GM23338 (cell line): Measurements from ENCODE around the gene TSPAN6. TPM values are rescaled to one million over a fixed set of nuclear protein-coding genes. Genes with fewer than 3 reads are reported as not detected.

Experiments used
- ATAC-seq: fragments of 200-7000 bp; cut with Tn5 transposase; 3 replicates; pipeline ENCODE4 v1.9.1; 2020
- DNase-seq: peaks from one replicate; pipeline ENCODE4 v3.0.0-alpha.2; 2015; ENCODE audit warnings: low spot score
- H2AFZ ChIP-seq: fragments of 200-600 bp; sonication (generic); 2 replicates; pipeline ENCODE4 v1.8.0; 2016; ENCODE audit warnings: antibody characterized with exemption, mild to moderate bottlenecking, moderate library complexity
- H3F3A ChIP-seq: fragments of 200-600 bp; sonication (generic); replicated peaks from 2 replicates; pipeline ENCODE4 v1.8.0; 2017; ENCODE audit warnings: antibody characterized with exemption, mixed run types, low read depth
- H3K27ac ChIP-seq: fragments of 200-600 bp; sonication (generic); 2 replicates; pipeline ENCODE4 v1.6.1; 2016; ENCODE audit warnings: low read depth
- H3K27me3 ChIP-seq: fragments of 200-600 bp; sonication (generic); 2 replicates; pipeline ENCODE4 v1.8.0; 2016; ENCODE audit warnings: mild to moderate bottlenecking, mixed run types, moderate library complexity; ENCODE audit not compliant: insufficient read depth
- H3K36me3 ChIP-seq: fragments of 200-600 bp; sonication (generic); 2 replicates; pipeline ENCODE4 v1.8.0; 2016; ENCODE audit warnings: mild to moderate bottlenecking; ENCODE audit not compliant: insufficient read depth
- H3K4me1 ChIP-seq: fragments of 200-600 bp; sonication (generic); 2 replicates; pipeline ENCODE4 v1.8.0; 2016; ENCODE audit warnings: mild to moderate bottlenecking, moderate library complexity; ENCODE audit not compliant: insufficient read depth
- H3K4me2 ChIP-seq: fragments of 200-600 bp; sonication (generic); 2 replicates; pipeline ENCODE4 v1.7.1; 2017; ENCODE audit warnings: mixed run types
- H3K4me3 ChIP-seq: fragments of 200-600 bp; sonication (generic); 2 replicates; pipeline ENCODE4 v1.6.1; 2016; ENCODE audit warnings: mixed run types
- H3K79me2 ChIP-seq: fragments of 200-600 bp; sonication (generic); replicated peaks from 2 replicates; pipeline ENCODE4 v1.8.0; 2017; ENCODE audit warnings: mild to moderate bottlenecking; ENCODE audit not compliant: insufficient read depth
- H3K9me2 ChIP-seq: fragments of 200-600 bp; sonication (generic); 2 replicates; pipeline ENCODE4 v1.8.0; 2017; ENCODE audit not compliant: insufficient read depth
- H4K20me1 ChIP-seq: fragments of 200-600 bp; sonication (generic); replicated peaks from 2 replicates; pipeline ENCODE4 v1.8.0; 2017; ENCODE audit warnings: mild to moderate bottlenecking; ENCODE audit not compliant: insufficient read depth
- H3K27ac Mint-ChIP-seq: 2 replicates; pipeline ENCODE4 v1.8.0; 2020; ENCODE audit warnings: inconsistent platforms, mild to moderate bottlenecking, moderate library complexity, mixed read lengths
- H3K27me3 Mint-ChIP-seq: 3 replicates; pipeline ENCODE4 v1.8.0; 2022; ENCODE audit warnings: low read depth, mild to moderate bottlenecking, moderate library complexity, mixed read lengths, inconsistent platforms; ENCODE audit not compliant: insufficient read depth, poor library complexity
- H3K36me3 Mint-ChIP-seq: 3 replicates; pipeline ENCODE4 v1.8.0; 2021; ENCODE audit warnings: low read depth, mild to moderate bottlenecking, inconsistent platforms, moderate library complexity, mixed read lengths
- H3K4me1 Mint-ChIP-seq: 3 replicates; pipeline ENCODE4 v1.8.0; 2020; ENCODE audit warnings: mild to moderate bottlenecking, inconsistent platforms, mixed read lengths
- H3K4me3 Mint-ChIP-seq: 3 replicates; pipeline ENCODE4 v1.8.0; 2021; ENCODE audit warnings: moderate library complexity, mild to moderate bottlenecking, inconsistent platforms, mixed read lengths
- H3K9me3 Mint-ChIP-seq: 3 replicates; pipeline ENCODE4 v1.8.0; 2020; ENCODE audit warnings: moderate library complexity, mild to moderate bottlenecking, inconsistent platforms, mixed read lengths
- CREB1 ChIP-seq: fragments of 250-450 bp; sonication (Bioruptor Pico); IDR thresholded peaks from 2 replicates; pipeline ENCODE4 v1.5.0; 2020; ENCODE audit warnings: low read depth, mild to moderate bottlenecking, moderate library complexity
- EZH2 ChIP-seq: fragments of 200-600 bp; sonication (generic); IDR thresholded peaks from one replicate; pipeline ENCODE4 v1.8.0; 2017; ENCODE audit warnings: antibody characterized with exemption, mild to moderate bottlenecking, low read depth; ENCODE audit not compliant: unreplicated experiment
- EZH2phosphoT487 ChIP-seq: fragments of 200-600 bp; sonication (generic); IDR thresholded peaks from one replicate; pipeline ENCODE4 v1.8.1; 2018; ENCODE audit warnings: antibody characterized with exemption; ENCODE audit not compliant: unreplicated experiment
- JUNB ChIP-seq: IDR thresholded peaks from one replicate; pipeline ENCODE4 v1.6.1; 2016; ENCODE audit warnings: antibody characterized with exemption; ENCODE audit not compliant: unreplicated experiment
- POLR2AphosphoS5 ChIP-seq: IDR thresholded peaks from 2 replicates; pipeline ENCODE4 v1.6.1; 2016; ENCODE audit warnings: antibody characterized with exemption, low read depth
- STAT1 ChIP-seq: IDR thresholded peaks from one replicate; pipeline ENCODE4 v1.6.1; 2016; ENCODE audit warnings: antibody characterized with exemption; ENCODE audit not compliant: unreplicated experiment
- ZNF114 ChIP-seq: fragments of 250-450 bp; sonication (Bioruptor Pico); IDR thresholded peaks from 2 replicates; pipeline ENCODE4 v1.5.0; 2020; ENCODE audit warnings: mild to moderate bottlenecking, moderate library complexity
- ZNF331 ChIP-seq: fragments of 250-450 bp; sonication (Bioruptor Pico); IDR thresholded peaks from 2 replicates; pipeline ENCODE4 v1.5.0; 2020; ENCODE audit warnings: low read depth, mild to moderate bottlenecking, moderate library complexity
- polyA plus RNA-seq: library from polyadenylated mRNA; unstranded; fragments of >200 nt; fragmentation: Nextera tagmentation; extraction: Ambion mirVana; gene quantifications from 2 replicates; pipeline ENCODE4 v1.2.1, GENCODE V29; 2016
- total RNA-seq: library from RNA; depleted of rRNA; stranded (reverse); fragments of >200 nt; shearing (Covaris generic); gene quantifications from 2 replicates; pipeline ENCODE4 v1.2.3, GENCODE V29; 2014
- TF ChIP-seq, protein P1 (sequence below), 2 experiments: fragments of 200-600 bp in 1 of 2; sonication (generic) in 1 of 2; conservative IDR thresholded peaks; 2 replicates each; pipeline versions ENCODE4 v1.5.1 to v1.6.1; 2016 to 2017; ENCODE audit warnings: antibody characterized with exemption in 2 of 2, low read depth in 2 of 2, mild to moderate bottlenecking in 2 of 2, moderate library complexity in 1 of 2
- TF ChIP-seq, protein P2 (sequence below): IDR thresholded peaks from 2 replicates; pipeline ENCODE4 v1.6.1; 2016; ENCODE audit warnings: antibody characterized with exemption
- TF ChIP-seq, protein P3 (sequence below): IDR thresholded peaks from one replicate; pipeline ENCODE4 v1.6.1; 2018; ENCODE audit warnings: antibody characterized with exemption; ENCODE audit not compliant: unreplicated experiment

The TSPAN6 gene
- total and polyA plus RNA-seq, 2 experiments from 2014 or later, result 55.6 to 75.3 TPM

DNA sequence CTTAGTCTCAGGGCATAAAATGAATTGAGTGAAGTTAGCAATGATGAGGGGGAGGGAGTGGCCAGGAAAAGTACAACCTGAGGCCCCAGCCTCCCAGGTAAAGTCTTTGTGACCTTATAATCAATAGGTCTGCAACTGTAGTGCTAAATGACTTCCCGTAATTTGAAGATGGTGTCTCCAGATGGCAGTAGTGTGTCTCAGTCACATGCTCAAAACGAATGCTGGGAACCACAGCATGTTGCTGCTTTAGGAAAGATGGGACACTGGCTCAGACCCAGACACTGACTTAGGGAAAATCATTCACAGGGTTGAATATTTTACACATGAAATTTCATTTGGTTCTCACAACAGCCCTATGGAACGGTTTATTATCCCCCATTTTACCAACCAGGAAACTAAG, 17.7 kb upstream of the TSPAN6 start:
- Mint-ChIP-seq H3K36me3 (no peaks in the 10 kb centered on the region), H3K4me1 (peaks cover 4% of the 10 kb centered on the region; the same call in 1 of the 3 replicates), H3K4me3 (no peak overlapping the region), H3K27me3 (peaks cover 1% of the 10 kb centered on the region), H3K9me3 (no peaks in the 10 kb centered on the region), H3K27ac (no peak overlapping the region)
- Histone ChIP-seq H3K4me2 (no peak overlapping the region), H3F3A (no peaks in the 10 kb centered on the region), H3K4me1 (peaks cover 4% of the 10 kb centered on the region; the same call in 1 of the 2 replicates), H2AFZ (peak overlapping the region; percentile 43; the same call in 1 of the 2 replicates), H3K79me2 (no peaks in the 10 kb centered on the region), H3K36me3 (no peaks in the 10 kb centered on the region), H4K20me1 (no peaks in the 10 kb centered on the region), H3K27ac (no peak overlapping the region), H3K4me3 (no peak overlapping the region), H3K27me3 (no peaks in the 10 kb centered on the region), H3K9me2 (no peaks in the 10 kb centered on the region)
- ATAC-seq (peak; percentile 73), DNase-seq (peak; percentile 60)
- TF ChIP-seq, protein P1, sequence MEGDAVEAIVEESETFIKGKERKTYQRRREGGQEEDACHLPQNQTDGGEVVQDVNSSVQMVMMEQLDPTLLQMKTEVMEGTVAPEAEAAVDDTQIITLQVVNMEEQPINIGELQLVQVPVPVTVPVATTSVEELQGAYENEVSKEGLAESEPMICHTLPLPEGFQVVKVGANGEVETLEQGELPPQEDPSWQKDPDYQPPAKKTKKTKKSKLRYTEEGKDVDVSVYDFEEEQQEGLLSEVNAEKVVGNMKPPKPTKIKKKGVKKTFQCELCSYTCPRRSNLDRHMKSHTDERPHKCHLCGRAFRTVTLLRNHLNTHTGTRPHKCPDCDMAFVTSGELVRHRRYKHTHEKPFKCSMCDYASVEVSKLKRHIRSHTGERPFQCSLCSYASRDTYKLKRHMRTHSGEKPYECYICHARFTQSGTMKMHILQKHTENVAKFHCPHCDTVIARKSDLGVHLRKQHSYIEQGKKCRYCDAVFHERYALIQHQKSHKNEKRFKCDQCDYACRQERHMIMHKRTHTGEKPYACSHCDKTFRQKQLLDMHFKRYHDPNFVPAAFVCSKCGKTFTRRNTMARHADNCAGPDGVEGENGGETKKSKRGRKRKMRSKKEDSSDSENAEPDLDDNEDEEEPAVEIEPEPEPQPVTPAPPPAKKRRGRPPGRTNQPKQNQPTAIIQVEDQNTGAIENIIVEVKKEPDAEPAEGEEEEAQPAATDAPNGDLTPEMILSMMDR (conservative IDR thresholded peaks at IDR 0.05; ENCODE audit: low read depth in 2 of 2), result peak; percentile 26 to 53; a peak in 3 of 4 replicates
- TF ChIP-seq EZH2phosphoT487, result no peak

DNA sequence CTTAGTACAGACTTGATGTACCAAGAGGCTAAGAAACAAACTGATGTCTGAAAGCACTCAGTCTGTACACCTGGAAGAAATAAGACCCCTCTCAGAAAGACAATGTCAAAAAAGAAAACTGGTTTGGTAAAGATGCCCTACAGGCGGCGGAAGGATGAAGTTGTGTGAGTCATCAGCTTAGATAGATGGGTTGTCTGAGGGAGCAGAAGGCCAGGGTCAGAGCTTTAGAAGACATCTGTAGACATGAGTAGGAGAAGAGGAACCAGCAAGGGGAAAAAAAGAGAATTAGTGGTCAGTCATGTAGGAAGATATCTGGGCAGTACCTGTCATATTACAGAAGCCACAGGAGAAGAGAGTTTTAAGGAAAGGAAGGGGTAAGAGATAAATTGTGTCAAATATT, 15.7 kb upstream of the TSPAN6 start:
- H4K20me1 ChIP-seq, result no peaks in the 10 kb centered on the region
- H3K27ac ChIP-seq, result no peak overlapping the region
- Mint-ChIP-seq H3K4me3 (no peak overlapping the region), H3K36me3 (no peaks in the 10 kb centered on the region), H3K4me1 (peaks cover 18% of the 10 kb centered on the region), H3K27me3 (peaks cover 1% of the 10 kb centered on the region), H3K27ac (no peak overlapping the region), H3K9me3 (no peaks in the 10 kb centered on the region)
- no peaks in the 10 kb centered on the region for H3F3A ChIP-seq
- no peaks in the 10 kb centered on the region for H3K79me2 ChIP-seq
- H2AFZ ChIP-seq, result no peak overlapping the region
- H3K4me2 ChIP-seq, result no peak overlapping the region
- no peak for DNase-seq
- no peak overlapping the region for H3K4me3 ChIP-seq
- H3K36me3 ChIP-seq, result no peaks in the 10 kb centered on the region
- no peaks in the 10 kb centered on the region for H3K27me3 ChIP-seq
- peaks cover 5% of the 10 kb centered on the region for H3K4me1 ChIP-seq
- TF ChIP-seq STAT1, result no peak
- no peak for TF ChIP-seq POLR2AphosphoS5
- no peak for TF ChIP-seq EZH2
- TF ChIP-seq JUNB, result no peak
- TF ChIP-seq ZNF331 (CRISPR knock-in tag), result no peak
- no peaks in the 10 kb centered on the region for H3K9me2 ChIP-seq
- no peak for ATAC-seq

DNA sequence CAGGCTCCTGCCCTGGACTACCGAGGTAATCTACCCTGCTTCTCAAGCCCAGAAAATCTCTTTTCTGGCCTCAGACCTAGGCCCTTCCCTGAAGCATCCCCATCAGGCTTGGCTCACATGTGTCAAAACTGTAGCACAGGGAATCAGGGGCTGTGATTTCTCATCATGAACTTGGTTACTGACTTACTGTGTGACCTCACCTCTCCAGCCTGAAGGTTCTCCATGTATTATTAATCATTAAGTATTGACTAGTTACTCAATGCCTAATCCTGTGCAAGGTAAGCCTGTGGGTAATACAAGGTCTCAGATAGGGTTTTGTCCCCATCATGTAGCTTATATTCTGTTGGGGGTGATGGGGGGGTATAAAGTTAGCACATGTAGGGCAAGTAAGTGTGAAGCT, 14.2 kb upstream of the TSPAN6 start:
- Histone ChIP-seq H3K4me2 (no peak overlapping the region), H3K27me3 (no peaks in the 10 kb centered on the region), H3F3A (no peaks in the 10 kb centered on the region), H3K27ac (no peak overlapping the region), H3K4me3 (no peak overlapping the region), H3K4me1 (peaks cover 5% of the 10 kb centered on the region), H3K9me2 (no peaks in the 10 kb centered on the region), H2AFZ (no peak overlapping the region), H3K79me2 (no peaks in the 10 kb centered on the region), H4K20me1 (no peaks in the 10 kb centered on the region), H3K36me3 (no peaks in the 10 kb centered on the region)
- Mint-ChIP-seq H3K4me3 (no peak overlapping the region), H3K4me1 (peaks cover 18% of the 10 kb centered on the region), H3K27ac (no peak overlapping the region), H3K27me3 (peaks cover 1% of the 10 kb centered on the region), H3K36me3 (no peaks in the 10 kb centered on the region), H3K9me3 (no peaks in the 10 kb centered on the region)
- ATAC-seq (no peak), DNase-seq (no peak)
- TF ChIP-seq EZH2phosphoT487 (no peak), ZNF114 (CRISPR knock-in tag) (no peak), CREB1 (CRISPR knock-in tag) (no peak)
- TF ChIP-seq, protein P1 (conservative IDR thresholded peaks at IDR 0.05; ENCODE audit: low read depth in 2 of 2), result no peak
- TF ChIP-seq, protein P2, sequence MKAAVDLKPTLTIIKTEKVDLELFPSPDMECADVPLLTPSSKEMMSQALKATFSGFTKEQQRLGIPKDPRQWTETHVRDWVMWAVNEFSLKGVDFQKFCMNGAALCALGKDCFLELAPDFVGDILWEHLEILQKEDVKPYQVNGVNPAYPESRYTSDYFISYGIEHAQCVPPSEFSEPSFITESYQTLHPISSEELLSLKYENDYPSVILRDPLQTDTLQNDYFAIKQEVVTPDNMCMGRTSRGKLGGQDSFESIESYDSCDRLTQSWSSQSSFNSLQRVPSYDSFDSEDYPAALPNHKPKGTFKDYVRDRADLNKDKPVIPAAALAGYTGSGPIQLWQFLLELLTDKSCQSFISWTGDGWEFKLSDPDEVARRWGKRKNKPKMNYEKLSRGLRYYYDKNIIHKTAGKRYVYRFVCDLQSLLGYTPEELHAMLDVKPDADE, result no peak
- TF ChIP-seq, protein P3, sequence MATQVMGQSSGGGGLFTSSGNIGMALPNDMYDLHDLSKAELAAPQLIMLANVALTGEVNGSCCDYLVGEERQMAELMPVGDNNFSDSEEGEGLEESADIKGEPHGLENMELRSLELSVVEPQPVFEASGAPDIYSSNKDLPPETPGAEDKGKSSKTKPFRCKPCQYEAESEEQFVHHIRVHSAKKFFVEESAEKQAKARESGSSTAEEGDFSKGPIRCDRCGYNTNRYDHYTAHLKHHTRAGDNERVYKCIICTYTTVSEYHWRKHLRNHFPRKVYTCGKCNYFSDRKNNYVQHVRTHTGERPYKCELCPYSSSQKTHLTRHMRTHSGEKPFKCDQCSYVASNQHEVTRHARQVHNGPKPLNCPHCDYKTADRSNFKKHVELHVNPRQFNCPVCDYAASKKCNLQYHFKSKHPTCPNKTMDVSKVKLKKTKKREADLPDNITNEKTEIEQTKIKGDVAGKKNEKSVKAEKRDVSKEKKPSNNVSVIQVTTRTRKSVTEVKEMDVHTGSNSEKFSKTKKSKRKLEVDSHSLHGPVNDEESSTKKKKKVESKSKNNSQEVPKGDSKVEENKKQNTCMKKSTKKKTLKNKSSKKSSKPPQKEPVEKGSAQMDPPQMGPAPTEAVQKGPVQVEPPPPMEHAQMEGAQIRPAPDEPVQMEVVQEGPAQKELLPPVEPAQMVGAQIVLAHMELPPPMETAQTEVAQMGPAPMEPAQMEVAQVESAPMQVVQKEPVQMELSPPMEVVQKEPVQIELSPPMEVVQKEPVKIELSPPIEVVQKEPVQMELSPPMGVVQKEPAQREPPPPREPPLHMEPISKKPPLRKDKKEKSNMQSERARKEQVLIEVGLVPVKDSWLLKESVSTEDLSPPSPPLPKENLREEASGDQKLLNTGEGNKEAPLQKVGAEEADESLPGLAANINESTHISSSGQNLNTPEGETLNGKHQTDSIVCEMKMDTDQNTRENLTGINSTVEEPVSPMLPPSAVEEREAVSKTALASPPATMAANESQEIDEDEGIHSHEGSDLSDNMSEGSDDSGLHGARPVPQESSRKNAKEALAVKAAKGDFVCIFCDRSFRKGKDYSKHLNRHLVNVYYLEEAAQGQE, result no peak
